ENCODE measurements around the gene CYP27B1.

Gene CYP27B1

DNA sequence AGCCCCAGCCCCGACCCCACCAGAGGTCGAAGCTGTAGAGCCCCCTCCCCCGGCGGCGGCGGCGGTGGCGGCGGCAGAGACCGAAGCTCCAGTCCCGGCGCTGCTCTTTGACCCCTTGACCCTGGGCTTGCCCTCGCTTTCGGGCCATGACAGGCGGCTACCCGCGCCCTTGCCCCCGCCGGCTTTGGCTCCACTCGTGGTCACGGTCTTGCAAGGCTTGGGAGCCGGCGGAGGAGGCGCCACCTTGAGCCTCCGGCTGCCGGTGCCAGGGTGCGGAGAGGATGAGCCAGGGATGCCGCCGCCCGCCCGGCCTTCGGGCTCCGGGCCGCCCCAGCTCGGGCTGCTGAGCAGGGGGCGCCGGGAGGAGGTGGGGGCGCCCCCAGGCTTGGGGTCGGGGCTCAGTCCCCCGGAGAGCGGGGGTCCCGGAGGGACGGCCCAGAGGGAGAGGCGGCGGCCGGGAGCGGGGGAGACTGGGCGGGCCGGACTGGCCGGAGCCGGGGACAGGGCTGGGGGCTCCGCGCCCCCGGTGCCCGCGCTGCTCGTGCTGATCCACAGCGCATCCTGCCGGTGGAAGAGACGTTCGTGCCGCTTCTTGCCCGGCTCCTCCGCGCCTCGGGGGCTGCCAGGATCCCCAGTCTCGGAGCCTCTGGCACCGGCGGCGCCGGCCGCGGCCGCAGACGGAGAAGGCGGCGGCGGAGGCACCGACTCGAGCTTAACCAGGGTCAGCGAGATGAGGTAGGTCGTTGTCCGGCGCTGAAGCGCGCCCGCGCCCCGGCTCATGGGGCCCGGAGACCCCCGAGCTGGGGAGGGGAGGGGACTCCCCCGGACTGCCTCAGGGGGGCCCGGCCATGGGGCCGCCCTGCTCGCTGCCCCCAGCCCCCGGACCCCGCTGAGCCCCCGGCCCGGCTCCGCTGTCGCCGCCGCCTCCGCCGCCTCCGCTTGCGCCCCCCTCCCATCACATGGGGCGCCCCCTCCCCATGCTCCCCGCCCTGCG, 29.1 kb downstream of the CYP27B1 start:
- H3K4me1 ChIP-seq (ENCODE audit: control insufficient read depth, insufficient read depth, low read length) = no peaks in the 10 kb centered on the region
- no peak overlapping the region for H3K9ac ChIP-seq (ENCODE audit: low read length)
- H3K36me3 ChIP-seq (ENCODE audit: control insufficient read depth, insufficient read depth, low read length, severe bottlenecking) = no peaks in the 10 kb centered on the region
- H3K27me3 ChIP-seq (replicated peaks; ENCODE audit: control insufficient read depth, insufficient read depth, low read length) = peaks cover 61% of the 10 kb centered on the region
- H3K4me3 ChIP-seq (ENCODE audit: low read length) = no peak overlapping the region
- DNase-seq (ENCODE audit: low read depth) = peak; percentile 72
- H3K9me3 ChIP-seq (ENCODE audit: control insufficient read depth, low read length) = no peaks in the 10 kb centered on the region

- DNase-seq (ENCODE audit: low read depth) = no peak
These were observed 30.0 kb downstream of the CYP27B1 start for GRCh38 chr12:57736741-57737466.

DNA sequence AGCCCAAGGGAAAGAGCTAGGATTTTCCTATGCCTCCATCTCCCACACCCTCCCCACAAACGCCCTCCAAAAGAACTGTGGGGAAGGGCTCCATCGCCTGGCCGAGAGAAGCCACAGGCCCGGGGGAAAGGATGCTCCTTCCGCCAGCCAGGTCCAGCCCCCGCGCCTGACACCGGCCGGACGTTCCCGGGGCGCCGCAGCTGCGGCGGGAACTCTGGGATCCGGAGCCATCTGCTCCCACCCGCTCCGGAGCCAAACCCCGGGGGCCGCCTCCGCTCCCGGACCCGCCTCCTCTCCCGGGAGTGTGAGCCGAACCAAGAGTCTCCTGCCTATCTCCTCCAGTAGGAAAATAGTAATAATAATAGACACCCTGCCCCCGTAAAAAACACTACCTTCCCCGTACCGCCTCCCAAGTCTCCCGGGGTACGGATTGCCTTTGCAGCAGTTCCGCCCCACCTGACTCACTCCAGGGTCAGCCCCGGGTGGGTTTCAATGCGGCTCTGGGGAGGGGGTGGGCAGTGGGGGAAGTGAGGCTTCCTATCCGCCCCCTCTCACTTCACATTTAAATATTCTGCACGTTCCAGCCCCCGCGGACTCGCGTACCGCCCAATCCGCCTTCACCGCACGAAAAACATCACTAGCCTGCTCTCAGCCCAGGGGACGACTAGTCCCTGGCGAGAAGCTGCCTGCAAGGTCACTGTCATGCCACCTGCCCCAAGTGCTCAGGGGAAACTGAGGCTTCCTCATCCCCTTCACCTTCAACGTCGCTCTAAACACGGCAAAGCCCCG, 30.7 kb downstream of the CYP27B1 start:
- DNase-seq (ENCODE audit: low read depth) = peak; percentile 62
- peaks cover 66% of the 10 kb centered on the region for H3K27me3 ChIP-seq (replicated peaks; ENCODE audit: control insufficient read depth, insufficient read depth, low read length)
- no peaks in the 10 kb centered on the region for H3K4me1 ChIP-seq (ENCODE audit: control insufficient read depth, insufficient read depth, low read length)
- H3K9ac ChIP-seq (ENCODE audit: low read length) = no peak overlapping the region
- H3K36me3 ChIP-seq (ENCODE audit: control insufficient read depth, insufficient read depth, low read length, severe bottlenecking) = no peaks in the 10 kb centered on the region
- H3K4me3 ChIP-seq (ENCODE audit: low read length) = no peak overlapping the region
- H3K9me3 ChIP-seq (ENCODE audit: control insufficient read depth, low read length) = no peaks in the 10 kb centered on the region

More at GRCh38 chr12:57736741-57737466, 30.0 kb downstream of the CYP27B1 start:
- Histone ChIP-seq H3K4me3 (ENCODE audit: low read length) (no peak overlapping the region), H3K27me3 (replicated peaks; ENCODE audit: control insufficient read depth, insufficient read depth, low read length) (peaks cover 65% of the 10 kb centered on the region), H3K9ac (ENCODE audit: low read length) (no peak overlapping the region), H3K9me3 (ENCODE audit: control insufficient read depth, low read length) (no peaks in the 10 kb centered on the region), H3K36me3 (ENCODE audit: control insufficient read depth, insufficient read depth, low read length, severe bottlenecking) (no peaks in the 10 kb centered on the region), H3K4me1 (ENCODE audit: control insufficient read depth, insufficient read depth, low read length) (no peaks in the 10 kb centered on the region)

- Histone ChIP-seq H3K9me3 (ENCODE audit: control insufficient read depth, low read length) (no peaks in the 10 kb centered on the region), H3K27me3 (replicated peaks; ENCODE audit: control insufficient read depth, insufficient read depth, low read length) (peaks cover 66% of the 10 kb centered on the region), H3K9ac (ENCODE audit: low read length) (no peak overlapping the region), H3K36me3 (ENCODE audit: control insufficient read depth, insufficient read depth, low read length, severe bottlenecking) (no peaks in the 10 kb centered on the region), H3K4me1 (ENCODE audit: control insufficient read depth, insufficient read depth, low read length) (no peaks in the 10 kb centered on the region), H3K4me3 (ENCODE audit: low read length) (no peak overlapping the region)
- DNase-seq (ENCODE audit: low read depth) = no peak
These were observed 31.6 kb downstream of the CYP27B1 start for GRCh38 chr12:57735198-57735855.

GRCh38 chr12:57734591-57734990, 32.3 kb downstream of the CYP27B1 start:
- no peaks in the 10 kb centered on the region for H3K36me3 ChIP-seq (ENCODE audit: control insufficient read depth, insufficient read depth, low read length, severe bottlenecking)
- no peak overlapping the region for H3K9ac ChIP-seq (ENCODE audit: low read length)
- peaks cover 60% of the 10 kb centered on the region for H3K27me3 ChIP-seq (replicated peaks; ENCODE audit: control insufficient read depth, insufficient read depth, low read length)
- no peaks in the 10 kb centered on the region for H3K4me1 ChIP-seq (ENCODE audit: control insufficient read depth, insufficient read depth, low read length)
- no peak for DNase-seq (ENCODE audit: low read depth)
- H3K9me3 ChIP-seq (ENCODE audit: control insufficient read depth, low read length) = no peaks in the 10 kb centered on the region
- no peak overlapping the region for H3K4me3 ChIP-seq (ENCODE audit: low read length)

DNA sequence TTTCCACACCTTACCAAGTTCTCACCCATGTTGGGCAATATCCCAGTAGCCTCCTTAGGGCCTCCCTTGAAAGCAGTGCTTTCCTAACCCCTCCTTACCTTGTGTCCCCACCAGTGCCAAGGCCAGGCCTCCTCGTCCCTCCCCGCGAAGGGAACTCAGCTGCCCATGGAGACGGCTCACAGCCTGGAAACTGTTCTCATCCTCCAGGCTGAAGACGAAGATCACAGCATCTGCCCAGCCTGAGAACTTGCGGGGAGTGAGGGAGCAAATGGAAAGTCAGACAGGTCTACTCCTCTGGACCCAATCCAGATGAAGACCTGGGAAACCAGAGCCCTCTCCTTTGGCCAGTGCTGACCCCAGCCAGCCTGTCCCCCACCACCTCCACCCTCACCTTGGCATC, 33.0 kb downstream of the CYP27B1 start:
- Histone ChIP-seq H3K27me3 (replicated peaks; ENCODE audit: control insufficient read depth, insufficient read depth, low read length) (peaks cover 53% of the 10 kb centered on the region), H3K4me3 (ENCODE audit: low read length) (no peak overlapping the region), H3K36me3 (ENCODE audit: control insufficient read depth, insufficient read depth, low read length, severe bottlenecking) (no peaks in the 10 kb centered on the region), H3K4me1 (ENCODE audit: control insufficient read depth, insufficient read depth, low read length) (no peaks in the 10 kb centered on the region), H3K9me3 (ENCODE audit: control insufficient read depth, low read length) (no peaks in the 10 kb centered on the region), H3K9ac (ENCODE audit: low read length) (no peak overlapping the region)
- no peak for DNase-seq (ENCODE audit: low read depth)

DNA sequence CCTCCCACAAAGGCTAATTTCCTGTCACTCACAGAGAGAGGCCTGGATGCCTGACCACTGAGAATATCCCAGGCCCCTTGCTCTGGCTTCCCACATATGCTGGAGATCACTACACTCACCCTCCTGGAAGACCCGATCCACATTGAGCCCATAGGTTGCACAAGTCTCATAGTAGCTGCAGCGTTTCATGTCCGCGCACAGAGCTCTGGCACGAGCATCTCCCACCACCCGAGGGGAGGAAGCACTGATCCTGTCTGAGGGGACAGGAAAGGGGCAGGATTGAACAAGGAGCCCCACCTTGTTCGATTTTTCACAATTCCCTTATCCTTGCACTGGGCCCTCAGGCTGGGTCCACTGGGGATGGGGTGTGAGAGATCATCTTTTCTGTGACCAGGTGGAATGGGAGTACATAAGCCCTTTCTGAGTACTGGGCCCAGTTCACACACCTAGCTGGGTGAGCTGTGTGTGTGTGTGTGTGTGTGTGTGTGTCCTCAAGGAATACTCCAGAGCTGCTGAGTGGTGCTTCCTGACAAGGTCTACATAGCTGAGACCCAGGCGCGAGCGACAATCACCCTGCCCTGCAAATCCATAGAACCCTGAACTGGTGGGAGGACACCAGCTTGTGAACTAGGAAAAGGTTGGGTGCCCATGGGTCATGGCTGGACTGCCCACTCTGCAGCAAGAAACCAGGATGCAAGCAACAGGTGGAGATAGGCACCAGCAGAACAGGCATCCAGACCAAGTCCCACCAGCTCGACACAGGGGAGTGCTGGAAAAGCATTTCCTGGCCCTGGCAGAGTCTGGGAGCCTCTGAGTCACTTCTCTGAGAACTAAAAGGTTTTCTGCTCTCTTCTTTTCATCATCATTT, 33.9 kb downstream of the CYP27B1 start:
- Histone ChIP-seq H3K27me3 (replicated peaks; ENCODE audit: control insufficient read depth, insufficient read depth, low read length) (peaks cover 52% of the 10 kb centered on the region), H3K4me3 (ENCODE audit: low read length) (no peak overlapping the region), H3K9ac (ENCODE audit: low read length) (no peak overlapping the region), H3K9me3 (ENCODE audit: control insufficient read depth, low read length) (no peaks in the 10 kb centered on the region), H3K36me3 (ENCODE audit: control insufficient read depth, insufficient read depth, low read length, severe bottlenecking) (no peaks in the 10 kb centered on the region), H3K4me1 (ENCODE audit: control insufficient read depth, insufficient read depth, low read length) (no peaks in the 10 kb centered on the region)
- DNase-seq (ENCODE audit: low read depth) = no peak

- no peak overlapping the region for H3K9ac ChIP-seq (ENCODE audit: low read length)
- no peaks in the 10 kb centered on the region for H3K4me1 ChIP-seq (ENCODE audit: control insufficient read depth, insufficient read depth, low read length)
- no peak for DNase-seq (ENCODE audit: low read depth)
- peaks cover 52% of the 10 kb centered on the region for H3K27me3 ChIP-seq (replicated peaks; ENCODE audit: control insufficient read depth, insufficient read depth, low read length)
- no peaks in the 10 kb centered on the region for H3K9me3 ChIP-seq (ENCODE audit: control insufficient read depth, low read length)
- no peak overlapping the region for H3K4me3 ChIP-seq (ENCODE audit: low read length)
- no peaks in the 10 kb centered on the region for H3K36me3 ChIP-seq (ENCODE audit: control insufficient read depth, insufficient read depth, low read length, severe bottlenecking)
These were observed 34.6 kb downstream of the CYP27B1 start for GRCh38 chr12:57732270-57732669.

- Histone ChIP-seq H3K27me3 (replicated peaks; ENCODE audit: control insufficient read depth, insufficient read depth, low read length) (peaks cover 44% of the 10 kb centered on the region), H3K4me3 (ENCODE audit: low read length) (no peak overlapping the region), H3K9me3 (ENCODE audit: control insufficient read depth, low read length) (no peaks in the 10 kb centered on the region), H3K4me1 (ENCODE audit: control insufficient read depth, insufficient read depth, low read length) (peaks cover 2% of the 10 kb centered on the region), H3K36me3 (ENCODE audit: control insufficient read depth, insufficient read depth, low read length, severe bottlenecking) (no peaks in the 10 kb centered on the region), H3K9ac (ENCODE audit: low read length) (no peak overlapping the region)
- no peak for DNase-seq (ENCODE audit: low read depth)
These were observed 35.3 kb downstream of the CYP27B1 start for GRCh38 chr12:57731411-57732080.

All from adipocyte (in vitro differentiated cells).